Left lobe of liver (tissue), 1 donor: ENCODE results near the gene APC2. TPM values are rescaled to one million over a fixed set of nuclear protein-coding genes. Genes with fewer than 3 reads are reported as not detected.

ENCODE experiments used
- total RNA-seq: library from RNA; stranded (reverse); gene quantifications from one replicate; pipeline ENCODE4 v1.2.1, GENCODE V29; 2021
- donor health status: DM: no; HTN: yes; CAD: no.

The APC2 gene
- total RNA-seq, 1 donor from 2014 or later = 0.13 TPM

Other genes with a start within 250 kb of the APC2 start
- gene STK11, start 244.3 kb upstream of the APC2 start, total RNA-seq = 33.1 TPM
- 0.38 TPM for gene CBARP, start 212.1 kb upstream of the APC2 start, total RNA-seq
- 282 TPM for gene ATP5F1D, start 208.4 kb upstream of the APC2 start, total RNA-seq
- 51.7 TPM for gene MIDN, start 201.5 kb upstream of the APC2 start, total RNA-seq
- gene CIRBP, start 180.8 kb upstream of the APC2 start, total RNA-seq = 125 TPM
- 48.0 TPM for gene FAM174C, start 174.6 kb upstream of the APC2 start, total RNA-seq
- gene EFNA2, start 164.2 kb upstream of the APC2 start, total RNA-seq = 8.6 TPM
- 105 TPM for gene NDUFS7, start 66.2 kb upstream of the APC2 start, total RNA-seq
- 214 TPM for gene GAMT, start 48.6 kb upstream of the APC2 start, total RNA-seq
- 48.1 TPM for gene DAZAP1, start 42.5 kb upstream of the APC2 start, total RNA-seq
- gene RPS15, start 11.7 kb upstream of the APC2 start, total RNA-seq = 410 TPM
- gene C19orf25, start 29.1 kb downstream of the APC2 start, total RNA-seq = 19.2 TPM
- 4.8 TPM for gene PCSK4, start 40.2 kb downstream of the APC2 start, total RNA-seq
- gene REEP6, start 41.1 kb downstream of the APC2 start, total RNA-seq = 118 TPM
- 1.6 TPM for gene ADAMTSL5, start 62.9 kb downstream of the APC2 start, total RNA-seq
- not detected for gene PLK5, start 74.0 kb downstream of the APC2 start, total RNA-seq
- 11.4 TPM for gene MEX3D, start 118.2 kb downstream of the APC2 start, total RNA-seq
- 40.3 TPM for gene MBD3, start 142.7 kb downstream of the APC2 start, total RNA-seq
- gene UQCR11, start 155.3 kb downstream of the APC2 start, total RNA-seq = 220 TPM
- gene TCF3, start 202.5 kb downstream of the APC2 start, total RNA-seq = 14.2 TPM